ENCODE measurements around the gene UBAP2.

GRCh38 chr9:33964086-33964768 is 84.5 kb downstream of the UBAP2 start:
- no peak for TF ChIP-seq CTCF (IDR thresholded peaks at IDR 0.05; ENCODE audit: low read length)
- no peak for TF ChIP-seq EZH2 (optimal IDR thresholded peaks at IDR 0.05; ENCODE audit: low read depth, low read length)
